Upper lobe of left lung (tissue), 4 donors: Measurements from ENCODE around the gene PDE4D.

Experiments
- POLR2A ChIP-seq, 4 donors: fragments of 450-650 bp; IDR thresholded peaks; one replicate each; pipeline ENCODE4 v1.5.1; 2016 to 2017; ENCODE audit warnings: antibody characterized with exemption in 4 of 4, mild to moderate bottlenecking in 2 of 4
- POLR2AphosphoS5 ChIP-seq, 2 donors: sonication (generic); formaldehyde crosslinking; IDR thresholded peaks; one replicate each; pipeline ENCODE4 v1.5.1; 2017; ENCODE audit warnings: antibody characterized with exemption in 2 of 2
- TF ChIP-seq, protein P1 (sequence below), 6 experiments: fragments of 450-650 bp in 4 of 6; fragments of 200-600 bp in 2 of 6; sonication (generic) in 2 of 6; IDR thresholded peaks; one replicate each; pipeline ENCODE4 v1.5.1; 2016 to 2019; ENCODE audit warnings: antibody characterized with exemption in 6 of 6

DNA sequence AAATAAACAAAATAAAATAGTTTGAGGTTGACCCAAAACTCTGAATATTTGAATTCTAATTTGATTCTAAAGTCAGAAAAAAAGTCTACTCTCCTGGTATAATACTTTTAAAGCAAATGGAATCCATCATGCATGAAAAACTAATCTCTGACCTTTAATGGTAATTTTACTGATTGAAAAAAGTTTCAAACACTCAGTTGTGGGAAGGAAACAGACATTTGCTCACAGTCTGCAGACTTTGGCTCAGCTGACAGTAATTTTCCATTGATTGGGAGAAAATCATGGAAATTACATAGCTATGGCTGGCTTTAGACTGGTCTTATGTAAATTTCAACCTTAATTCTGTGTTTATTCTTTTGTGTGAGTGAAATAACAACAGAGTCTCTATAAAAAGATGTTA is 574.3 kb downstream of the PDE4D start:
- TF ChIP-seq, protein P1, sequence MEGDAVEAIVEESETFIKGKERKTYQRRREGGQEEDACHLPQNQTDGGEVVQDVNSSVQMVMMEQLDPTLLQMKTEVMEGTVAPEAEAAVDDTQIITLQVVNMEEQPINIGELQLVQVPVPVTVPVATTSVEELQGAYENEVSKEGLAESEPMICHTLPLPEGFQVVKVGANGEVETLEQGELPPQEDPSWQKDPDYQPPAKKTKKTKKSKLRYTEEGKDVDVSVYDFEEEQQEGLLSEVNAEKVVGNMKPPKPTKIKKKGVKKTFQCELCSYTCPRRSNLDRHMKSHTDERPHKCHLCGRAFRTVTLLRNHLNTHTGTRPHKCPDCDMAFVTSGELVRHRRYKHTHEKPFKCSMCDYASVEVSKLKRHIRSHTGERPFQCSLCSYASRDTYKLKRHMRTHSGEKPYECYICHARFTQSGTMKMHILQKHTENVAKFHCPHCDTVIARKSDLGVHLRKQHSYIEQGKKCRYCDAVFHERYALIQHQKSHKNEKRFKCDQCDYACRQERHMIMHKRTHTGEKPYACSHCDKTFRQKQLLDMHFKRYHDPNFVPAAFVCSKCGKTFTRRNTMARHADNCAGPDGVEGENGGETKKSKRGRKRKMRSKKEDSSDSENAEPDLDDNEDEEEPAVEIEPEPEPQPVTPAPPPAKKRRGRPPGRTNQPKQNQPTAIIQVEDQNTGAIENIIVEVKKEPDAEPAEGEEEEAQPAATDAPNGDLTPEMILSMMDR (IDR thresholded peaks at IDR 0.05): no peak
- TF ChIP-seq POLR2A (IDR thresholded peaks at IDR 0.05) (no peak), POLR2AphosphoS5 (IDR thresholded peaks at IDR 0.05) (no peak)
